AG10803 (cell line): ENCODE results near the gene ATP5ME.
"Not testable (repeated sequence)": the region's sequence is repeated elsewhere in the genome, so short reads cannot be mapped to it uniquely, and the experiment has no call there.

Experiments used
- DNase-seq: peaks from one replicate; pipeline ENCODE4 v3.0.0; 2010; ENCODE audit warnings: low read depth
- H3K4me3 ChIP-seq: 2 replicates; pipeline ENCODE4 v1.5.1; 2011; ENCODE audit warnings: mild to moderate bottlenecking, low read length, control low read depth
- CTCF ChIP-seq: conservative IDR thresholded peaks from 2 replicates; pipeline ENCODE4 v1.5.1; 2011; ENCODE audit warnings: mild to moderate bottlenecking, low read length, control low read depth, inconsistent platforms

Gene ATP5ME

GRCh38 chr4:637536-638280 is 36.4 kb downstream of the ATP5ME start:
- no peak overlapping the region for H3K4me3 ChIP-seq
- DNase-seq, result no peak
- no peak for TF ChIP-seq CTCF

GRCh38 chr4:636628-637159 is 37.4 kb downstream of the ATP5ME start:
- TF ChIP-seq CTCF, result no peak

GRCh38 chr4:635851-636627 is 38.0 kb downstream of the ATP5ME start:
- TF ChIP-seq CTCF, result no peak
- no peak overlapping the region for H3K4me3 ChIP-seq
- no peak for DNase-seq

More at GRCh38 chr4:636628-637159, 37.4 kb downstream of the ATP5ME start:
- H3K4me3 ChIP-seq, result no peak overlapping the region
- DNase-seq, result no peak

- DNase-seq, H3K4me3 ChIP-seq: not testable (repeated sequence)
These were observed 38.8 kb downstream of the ATP5ME start for GRCh38 chr4:635066-635835.

GRCh38 chr4:634599-634985 is 39.5 kb downstream of the ATP5ME start:
- H3K4me3 ChIP-seq, result no peak overlapping the region
- no peak for DNase-seq

GRCh38 chr4:633976-634598 is 40.0 kb downstream of the ATP5ME start:
- no peak for TF ChIP-seq CTCF
- DNase-seq, result no peak

More at GRCh38 chr4:634599-634985, 39.5 kb downstream of the ATP5ME start:
- no peak for TF ChIP-seq CTCF

GRCh38 chr4:633406-633805 is 40.7 kb downstream of the ATP5ME start:
- no peak overlapping the region for H3K4me3 ChIP-seq
- TF ChIP-seq CTCF, result no peak
- no peak for DNase-seq

More at GRCh38 chr4:633976-634598, 40.0 kb downstream of the ATP5ME start:
- H3K4me3 ChIP-seq, result no peak overlapping the region
